Osteoblast (primary cell): Measurements from ENCODE around the gene CCDC12. TPM values are rescaled to one million over a fixed set of nuclear protein-coding genes. Genes with fewer than 3 reads are reported as not detected.

ENCODE experiments used
- DNase-seq: peaks from one replicate; pipeline ENCODE4 v3.0.0; 2011; ENCODE audit warnings: low spot score, mixed read lengths; ENCODE audit not compliant: insufficient read length; ENCODE audit errors: missing footprints
- H2AFZ ChIP-seq: 2 replicates; pipeline ENCODE4 v1.6.0; 2011; ENCODE audit warnings: mild to moderate bottlenecking, low read length
- H3K27ac ChIP-seq: 2 replicates; pipeline ENCODE4 v1.5.1; 2011; ENCODE audit warnings: mild to moderate bottlenecking, low read depth, low read length, moderate library complexity
- H3K27me3 ChIP-seq: 2 replicates; pipeline ENCODE4 v1.6.0; 2012; ENCODE audit warnings: mild to moderate bottlenecking, control low read depth, inconsistent platforms, low read length, moderate library complexity; ENCODE audit not compliant: insufficient read depth
- H3K36me3 ChIP-seq: 2 replicates; pipeline ENCODE4 v1.5.1; 2011; ENCODE audit warnings: mild to moderate bottlenecking, low read length, control low read depth, moderate library complexity; ENCODE audit not compliant: insufficient read depth
- H3K4me1 ChIP-seq: 2 replicates; pipeline ENCODE4 v1.5.1; 2011; ENCODE audit warnings: mild to moderate bottlenecking, low read length, control low read depth, moderate library complexity; ENCODE audit not compliant: insufficient read depth
- H3K4me2 ChIP-seq: 2 replicates; pipeline ENCODE4 v1.6.0; 2011; ENCODE audit warnings: mild to moderate bottlenecking, low read length; ENCODE audit not compliant: insufficient read depth
- H3K4me3 ChIP-seq: fragments of 200-600 bp; sonication (generic); 3 replicates; pipeline ENCODE4 v1.5.1; 2012; ENCODE audit warnings: mild to moderate bottlenecking, low read length, inconsistent platforms; ENCODE audit not compliant: insufficient read depth
- H3K79me2 ChIP-seq: 2 replicates; pipeline ENCODE4 v1.6.0; 2012; ENCODE audit warnings: mild to moderate bottlenecking, low read length, control low read depth, inconsistent platforms; ENCODE audit not compliant: insufficient read depth
- H3K9me3 ChIP-seq: 2 replicates; pipeline ENCODE4 v1.5.1; 2011; ENCODE audit warnings: low read depth, low read length, control low read depth
- H4K20me1 ChIP-seq: 2 replicates; pipeline ENCODE4 v1.6.0; 2012; ENCODE audit warnings: mild to moderate bottlenecking, low read length, control low read depth; ENCODE audit not compliant: insufficient read depth
- total RNA-seq: library from RNA; depleted of rRNA; stranded (reverse); fragments of >200 nt; gene quantifications from 2 replicates; pipeline ENCODE4 v1.2.3, GENCODE V29; 2012
- TF ChIP-seq, protein P1 (sequence below): IDR thresholded peaks from 2 replicates; pipeline ENCODE4 v1.5.1; 2011; ENCODE audit warnings: mild to moderate bottlenecking, low read depth, low read length, moderate library complexity; ENCODE audit errors: extremely low read depth

CCDC12 gene
- total RNA-seq, 1 donor: 20.6 TPM

DNA sequence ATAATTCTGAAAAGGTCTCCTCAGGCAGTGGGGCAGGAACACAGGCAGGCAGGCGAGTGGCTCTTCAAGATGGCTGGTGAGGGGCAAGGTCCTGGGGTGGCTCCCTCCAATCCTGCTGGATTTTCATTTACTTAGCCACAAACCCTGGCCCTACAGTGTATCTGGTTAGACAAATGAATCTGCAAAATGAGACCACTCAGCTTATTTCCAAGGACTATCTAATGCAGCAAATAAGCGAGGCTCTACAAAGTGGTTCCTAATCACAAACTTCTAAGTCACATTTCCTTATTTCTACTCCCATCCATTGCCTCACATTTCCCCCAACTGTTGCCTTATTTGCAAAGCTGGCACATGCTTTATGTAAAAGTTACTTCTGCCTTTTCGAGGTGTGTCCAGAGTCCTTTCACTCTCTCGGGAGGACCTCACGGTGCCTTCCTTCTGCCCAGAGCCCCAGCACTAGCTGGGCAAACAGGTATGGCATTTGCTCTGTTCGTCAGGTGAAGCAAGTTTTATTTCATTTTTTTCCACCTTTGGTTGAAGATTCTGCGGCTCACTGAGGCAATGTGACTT, 40.5 kb downstream of the CCDC12 start:
- Histone ChIP-seq H3K4me1 (peaks cover 49% of the 10 kb centered on the region), H3K36me3 (peaks cover 26% of the 10 kb centered on the region), H4K20me1 (peaks cover 32% of the 10 kb centered on the region), H3K27ac (peak overlapping the region; percentile 69), H3K9me3 (no peaks in the 10 kb centered on the region), H2AFZ (no peak overlapping the region), H3K4me2 (no peak overlapping the region), H3K79me2 (peaks cover 79% of the 10 kb centered on the region), H3K4me3 (no peak overlapping the region), H3K27me3 (no peaks in the 10 kb centered on the region)
- TF ChIP-seq, protein P1, sequence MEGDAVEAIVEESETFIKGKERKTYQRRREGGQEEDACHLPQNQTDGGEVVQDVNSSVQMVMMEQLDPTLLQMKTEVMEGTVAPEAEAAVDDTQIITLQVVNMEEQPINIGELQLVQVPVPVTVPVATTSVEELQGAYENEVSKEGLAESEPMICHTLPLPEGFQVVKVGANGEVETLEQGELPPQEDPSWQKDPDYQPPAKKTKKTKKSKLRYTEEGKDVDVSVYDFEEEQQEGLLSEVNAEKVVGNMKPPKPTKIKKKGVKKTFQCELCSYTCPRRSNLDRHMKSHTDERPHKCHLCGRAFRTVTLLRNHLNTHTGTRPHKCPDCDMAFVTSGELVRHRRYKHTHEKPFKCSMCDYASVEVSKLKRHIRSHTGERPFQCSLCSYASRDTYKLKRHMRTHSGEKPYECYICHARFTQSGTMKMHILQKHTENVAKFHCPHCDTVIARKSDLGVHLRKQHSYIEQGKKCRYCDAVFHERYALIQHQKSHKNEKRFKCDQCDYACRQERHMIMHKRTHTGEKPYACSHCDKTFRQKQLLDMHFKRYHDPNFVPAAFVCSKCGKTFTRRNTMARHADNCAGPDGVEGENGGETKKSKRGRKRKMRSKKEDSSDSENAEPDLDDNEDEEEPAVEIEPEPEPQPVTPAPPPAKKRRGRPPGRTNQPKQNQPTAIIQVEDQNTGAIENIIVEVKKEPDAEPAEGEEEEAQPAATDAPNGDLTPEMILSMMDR: no peak
- no peak for DNase-seq

DNA sequence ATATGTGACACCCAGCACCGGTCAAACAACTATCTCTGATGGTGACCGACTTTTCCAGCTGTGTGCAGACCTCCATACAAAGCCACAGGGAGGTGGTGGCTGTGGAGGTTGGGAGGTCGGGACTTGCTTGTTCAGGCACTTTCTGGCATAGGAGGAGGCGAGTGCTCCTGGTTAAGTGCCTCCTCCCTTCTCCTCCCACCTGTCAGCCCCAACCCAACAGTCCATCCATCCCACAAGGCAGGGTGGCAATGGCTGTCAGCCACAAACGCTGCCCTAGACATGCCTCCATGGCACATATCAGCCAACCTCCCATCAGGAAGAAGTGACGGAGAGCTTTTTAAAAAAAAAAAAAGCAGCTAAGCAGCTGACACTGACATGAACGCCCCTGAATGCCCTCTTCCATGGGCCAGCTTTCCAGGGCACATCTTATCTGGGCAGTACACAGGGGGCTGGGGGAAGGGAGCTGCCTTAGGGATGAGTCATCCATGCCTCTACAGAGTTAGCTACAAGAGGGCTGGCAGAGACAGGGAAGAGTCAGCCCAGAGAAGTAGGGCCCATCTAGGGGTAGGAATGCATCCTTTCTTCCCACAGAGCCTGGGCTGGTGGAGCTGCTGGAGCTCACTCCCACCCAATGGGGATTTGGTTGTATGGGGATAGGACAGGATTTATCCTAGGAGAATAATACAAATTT, 41.2 kb downstream of the CCDC12 start:
- Histone ChIP-seq H3K4me2 (peak overlapping the region; percentile 57), H3K36me3 (peaks cover 21% of the 10 kb centered on the region), H3K9me3 (no peaks in the 10 kb centered on the region), H3K27ac (peak overlapping the region; percentile 93), H4K20me1 (peaks cover 32% of the 10 kb centered on the region), H3K79me2 (peaks cover 79% of the 10 kb centered on the region), H2AFZ (no peak overlapping the region), H3K4me1 (peaks cover 56% of the 10 kb centered on the region), H3K4me3 (peak overlapping the region; percentile 8), H3K27me3 (no peaks in the 10 kb centered on the region)
- TF ChIP-seq, protein P1: peak; percentile 94
- peak; percentile 98 for DNase-seq

DNA sequence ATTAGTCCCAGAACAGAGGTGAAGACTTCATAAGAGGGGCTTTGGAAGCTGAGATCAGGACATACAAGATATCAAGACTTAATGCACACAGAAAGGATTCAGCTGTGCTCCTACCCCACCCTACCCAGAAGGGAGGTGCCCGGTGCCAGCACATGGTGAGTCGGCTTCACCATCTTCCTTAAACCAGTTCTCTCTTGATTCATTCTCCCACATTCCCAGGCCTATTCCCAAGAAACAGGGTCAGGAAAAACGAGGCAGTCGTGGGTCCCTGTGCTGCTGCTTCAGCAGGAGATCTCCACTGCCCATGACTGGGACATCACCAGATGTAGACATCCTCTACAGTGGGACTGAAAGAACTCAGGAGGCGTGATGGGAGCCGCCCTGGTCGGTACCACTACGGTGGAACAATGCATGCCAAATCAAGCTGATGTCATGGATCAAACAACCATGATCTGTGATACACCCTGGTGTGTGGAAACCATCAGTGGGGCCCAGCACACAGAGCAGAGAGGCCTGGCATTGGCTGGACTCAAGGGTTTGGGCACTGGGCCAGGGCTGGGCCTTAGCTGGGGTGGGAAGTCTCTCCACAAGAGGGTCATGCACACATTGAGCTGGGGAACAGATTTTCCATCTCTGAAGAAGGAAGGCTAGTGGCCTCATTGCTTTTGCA, 41.9 kb downstream of the CCDC12 start:
- Histone ChIP-seq H3K4me1 (peaks cover 56% of the 10 kb centered on the region), H3K9me3 (no peaks in the 10 kb centered on the region), H3K79me2 (peaks cover 79% of the 10 kb centered on the region), H3K4me2 (peak overlapping the region; percentile 39), H3K36me3 (peaks cover 19% of the 10 kb centered on the region), H3K27ac (peak overlapping the region; percentile 93), H4K20me1 (peaks cover 28% of the 10 kb centered on the region), H3K27me3 (no peaks in the 10 kb centered on the region), H3K4me3 (no peak overlapping the region), H2AFZ (peak overlapping the region; percentile 7)
- peak; percentile 93 for DNase-seq
- TF ChIP-seq, protein P1: no peak

DNA sequence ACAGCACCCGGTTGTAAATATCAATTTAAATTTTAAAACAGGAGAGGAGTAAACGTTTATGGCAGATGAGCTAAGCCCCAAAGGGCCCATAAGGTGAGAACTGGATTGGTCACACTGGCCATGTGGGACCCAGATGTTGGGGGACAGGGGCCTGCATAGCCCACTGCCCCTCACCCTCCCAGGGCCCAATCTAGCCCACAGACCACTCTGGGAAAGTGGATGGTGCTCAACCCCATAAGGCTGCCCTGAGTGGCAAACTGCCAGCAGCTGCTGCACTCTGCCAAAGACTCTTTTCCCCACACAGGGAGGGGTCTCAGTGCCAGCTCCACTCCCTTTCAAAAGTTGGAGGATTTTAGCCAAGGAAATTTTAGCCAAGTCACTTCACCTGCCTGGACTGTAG, 42.5 kb downstream of the CCDC12 start:
- H3K4me2 ChIP-seq: peak overlapping the region; percentile 39
- TF ChIP-seq, protein P1: no peak
- no peak overlapping the region for H3K4me3 ChIP-seq
- H3K79me2 ChIP-seq: peaks cover 80% of the 10 kb centered on the region
- peaks cover 30% of the 10 kb centered on the region for H4K20me1 ChIP-seq
- peaks cover 56% of the 10 kb centered on the region for H3K4me1 ChIP-seq
- no peak for DNase-seq
- no peak overlapping the region for H2AFZ ChIP-seq
- peak overlapping the region; percentile 93 for H3K27ac ChIP-seq
- H3K27me3 ChIP-seq: no peaks in the 10 kb centered on the region
- no peaks in the 10 kb centered on the region for H3K9me3 ChIP-seq
- H3K36me3 ChIP-seq: peaks cover 16% of the 10 kb centered on the region
